ENCODE results near the gene KRI1.

KRI1 gene

DNA sequence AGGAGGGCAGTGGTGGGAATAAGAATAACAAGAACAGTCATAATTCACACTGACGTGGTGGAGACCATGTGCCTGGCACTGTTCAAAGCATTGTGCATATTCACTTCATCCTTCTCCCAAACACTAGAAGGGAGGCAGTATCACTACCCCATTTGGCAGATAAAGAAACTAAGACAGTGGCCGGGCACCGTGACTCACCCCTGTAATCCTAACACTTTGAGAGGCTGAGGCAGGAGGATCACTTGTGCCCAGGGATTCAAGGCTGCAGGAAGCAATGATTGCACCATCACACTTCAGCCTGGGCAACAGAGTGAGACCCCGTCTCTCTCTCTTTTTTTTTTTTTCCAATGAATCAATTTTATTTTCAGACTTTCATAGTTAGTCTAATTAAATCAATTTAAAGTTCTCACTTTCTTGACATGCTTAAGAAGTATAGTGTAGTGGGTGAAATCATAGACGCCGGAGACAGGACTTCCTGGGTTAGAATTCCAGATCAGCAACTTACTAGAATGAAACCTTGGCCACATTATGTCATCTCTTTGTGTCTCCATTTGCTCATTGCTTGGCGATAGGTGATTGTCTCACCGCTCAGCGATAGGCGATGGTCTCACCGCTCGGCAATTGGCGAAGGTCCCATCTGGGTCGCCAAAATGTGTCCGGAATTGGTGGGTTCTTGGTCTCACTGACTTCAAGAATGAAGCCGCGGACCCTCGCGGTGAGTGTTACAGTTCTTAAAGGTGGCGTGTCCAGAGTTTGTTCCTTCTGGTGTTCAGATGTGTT, 27.4 kb downstream of the KRI1 start:
- no peak overlapping the region for H3K27ac ChIP-seq (ENCODE audit: low read depth, low read length, poor library complexity, severe bottlenecking)
- no peaks in the 10 kb centered on the region for H3K9me3 ChIP-seq (ENCODE audit: low read length)
- peaks cover 3% of the 10 kb centered on the region for H3K4me1 ChIP-seq (ENCODE audit: insufficient read depth, low read length, severe bottlenecking)
- H3K27me3 ChIP-seq (ENCODE audit: insufficient read depth, low read length): no peaks in the 10 kb centered on the region
- no peaks in the 10 kb centered on the region for H3K79me2 ChIP-seq (ENCODE audit: insufficient read depth, low read length)
- H3K9ac ChIP-seq (ENCODE audit: low read length): no peak overlapping the region
- H3K4me2 ChIP-seq (ENCODE audit: low read length): no peak overlapping the region
- no peaks in the 10 kb centered on the region for H3K36me3 ChIP-seq (ENCODE audit: insufficient read depth, low read length)
- H2AFZ ChIP-seq (ENCODE audit: low read length): no peak overlapping the region
- H3K9me2 ChIP-seq (ENCODE audit: low read depth, low read length): no peaks in the 10 kb centered on the region
- no peaks in the 10 kb centered on the region for H3F3A ChIP-seq (ENCODE audit: insufficient read depth, low read length)
- TF ChIP-seq, protein P1, sequence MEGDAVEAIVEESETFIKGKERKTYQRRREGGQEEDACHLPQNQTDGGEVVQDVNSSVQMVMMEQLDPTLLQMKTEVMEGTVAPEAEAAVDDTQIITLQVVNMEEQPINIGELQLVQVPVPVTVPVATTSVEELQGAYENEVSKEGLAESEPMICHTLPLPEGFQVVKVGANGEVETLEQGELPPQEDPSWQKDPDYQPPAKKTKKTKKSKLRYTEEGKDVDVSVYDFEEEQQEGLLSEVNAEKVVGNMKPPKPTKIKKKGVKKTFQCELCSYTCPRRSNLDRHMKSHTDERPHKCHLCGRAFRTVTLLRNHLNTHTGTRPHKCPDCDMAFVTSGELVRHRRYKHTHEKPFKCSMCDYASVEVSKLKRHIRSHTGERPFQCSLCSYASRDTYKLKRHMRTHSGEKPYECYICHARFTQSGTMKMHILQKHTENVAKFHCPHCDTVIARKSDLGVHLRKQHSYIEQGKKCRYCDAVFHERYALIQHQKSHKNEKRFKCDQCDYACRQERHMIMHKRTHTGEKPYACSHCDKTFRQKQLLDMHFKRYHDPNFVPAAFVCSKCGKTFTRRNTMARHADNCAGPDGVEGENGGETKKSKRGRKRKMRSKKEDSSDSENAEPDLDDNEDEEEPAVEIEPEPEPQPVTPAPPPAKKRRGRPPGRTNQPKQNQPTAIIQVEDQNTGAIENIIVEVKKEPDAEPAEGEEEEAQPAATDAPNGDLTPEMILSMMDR (IDR thresholded peaks at IDR 0.05; ENCODE audit: low read length): no peak
- TF ChIP-seq EZH2 (IDR thresholded peaks at IDR 0.05; ENCODE audit: borderline replicate concordance, low read length): no peak
- no peaks in the 10 kb centered on the region for H4K20me1 ChIP-seq (ENCODE audit: insufficient read depth, low read length)
- no peak overlapping the region for H3K4me3 ChIP-seq (ENCODE audit: low read depth, low read length, poor library complexity, severe bottlenecking)

DNA sequence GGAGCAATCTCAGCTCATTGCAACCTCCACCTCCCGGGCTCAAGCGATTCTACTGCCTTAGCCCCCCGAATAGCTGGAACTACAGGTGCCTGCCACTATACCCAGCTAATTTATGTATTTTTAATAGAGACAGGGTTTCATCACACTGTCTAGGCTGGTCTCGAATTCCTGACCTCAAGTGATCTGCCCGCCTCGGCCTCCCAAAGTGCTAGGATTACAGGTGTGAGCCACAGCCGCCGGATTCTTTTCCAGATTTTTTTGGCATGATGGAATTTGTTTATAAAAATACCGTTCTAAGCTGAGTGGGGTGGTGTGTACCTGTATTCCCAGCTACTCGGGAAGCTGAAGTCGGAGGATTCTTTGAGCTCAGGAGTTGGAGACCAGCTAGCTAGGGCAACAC, 28.1 kb downstream of the KRI1 start:
- TF ChIP-seq EZH2 (IDR thresholded peaks at IDR 0.05; ENCODE audit: borderline replicate concordance, low read length): no peak
- TF ChIP-seq, protein P1 (IDR thresholded peaks at IDR 0.05; ENCODE audit: low read length): no peak
- no peak overlapping the region for H2AFZ ChIP-seq (ENCODE audit: low read length)
- no peaks in the 10 kb centered on the region for H3K9me3 ChIP-seq (ENCODE audit: low read length)

DNA sequence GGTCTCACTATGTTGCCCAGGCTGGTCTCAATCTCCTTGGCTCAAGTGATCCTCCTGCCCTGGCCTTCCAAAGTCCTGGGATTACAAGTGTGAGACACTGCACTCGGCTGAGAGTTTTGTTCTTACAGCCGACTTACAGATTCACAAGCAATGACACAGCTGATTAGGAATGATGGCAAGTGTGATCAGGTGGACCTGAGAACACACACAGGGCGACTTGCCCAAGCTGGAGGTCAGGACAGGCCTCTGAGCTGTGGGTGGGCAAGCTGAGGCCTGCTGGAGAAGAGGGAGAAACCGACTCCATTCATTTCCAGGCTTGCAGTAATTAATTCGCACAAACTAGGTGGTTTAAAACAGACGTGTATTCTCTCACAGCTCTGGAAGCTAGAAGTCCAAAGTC, 30.2 kb downstream of the KRI1 start:
- Histone ChIP-seq H4K20me1 (ENCODE audit: insufficient read depth, low read length) (no peaks in the 10 kb centered on the region), H3K4me2 (ENCODE audit: low read length) (no peak overlapping the region), H3K9me3 (ENCODE audit: low read length) (no peaks in the 10 kb centered on the region), H3K27ac (ENCODE audit: low read depth, low read length, poor library complexity, severe bottlenecking) (no peak overlapping the region), H3K4me3 (ENCODE audit: low read depth, low read length, poor library complexity, severe bottlenecking) (no peak overlapping the region), H3K79me2 (ENCODE audit: insufficient read depth, low read length) (no peaks in the 10 kb centered on the region), H3K36me3 (ENCODE audit: insufficient read depth, low read length) (no peaks in the 10 kb centered on the region), H3K9ac (ENCODE audit: low read length) (no peak overlapping the region), H3K27me3 (ENCODE audit: insufficient read depth, low read length) (no peaks in the 10 kb centered on the region), H2AFZ (ENCODE audit: low read length) (no peak overlapping the region), H3K4me1 (ENCODE audit: insufficient read depth, low read length, severe bottlenecking) (no peaks in the 10 kb centered on the region), H3F3A (ENCODE audit: insufficient read depth, low read length) (no peaks in the 10 kb centered on the region), H3K9me2 (ENCODE audit: low read depth, low read length) (no peaks in the 10 kb centered on the region)
- TF ChIP-seq EZH2 (IDR thresholded peaks at IDR 0.05; ENCODE audit: borderline replicate concordance, low read length): no peak
- TF ChIP-seq, protein P1 (IDR thresholded peaks at IDR 0.05; ENCODE audit: low read length): no peak

More for the DNA sequence above, 28.1 kb downstream of the KRI1 start:
- H3K27me3 ChIP-seq (ENCODE audit: insufficient read depth, low read length): no peaks in the 10 kb centered on the region
- H3K36me3 ChIP-seq (ENCODE audit: insufficient read depth, low read length): no peaks in the 10 kb centered on the region
- no peaks in the 10 kb centered on the region for H3K9me2 ChIP-seq (ENCODE audit: low read depth, low read length)
- no peak overlapping the region for H3K4me3 ChIP-seq (ENCODE audit: low read depth, low read length, poor library complexity, severe bottlenecking)
- H3K9ac ChIP-seq (ENCODE audit: low read length): no peak overlapping the region
- no peaks in the 10 kb centered on the region for H4K20me1 ChIP-seq (ENCODE audit: insufficient read depth, low read length)
- no peak overlapping the region for H3K27ac ChIP-seq (ENCODE audit: low read depth, low read length, poor library complexity, severe bottlenecking)
- H3F3A ChIP-seq (ENCODE audit: insufficient read depth, low read length): no peaks in the 10 kb centered on the region
- no peaks in the 10 kb centered on the region for H3K79me2 ChIP-seq (ENCODE audit: insufficient read depth, low read length)
- no peak overlapping the region for H3K4me2 ChIP-seq (ENCODE audit: low read length)
- no peaks in the 10 kb centered on the region for H3K4me1 ChIP-seq (ENCODE audit: insufficient read depth, low read length, severe bottlenecking)
